Neuronal stem cell (in vitro differentiated cells): Measurements from ENCODE around the gene CNTN5.

Experiments used
- DNase-seq: peaks from one replicate; pipeline ENCODE4 v3.0.0-alpha.2; 2013; ENCODE audit warnings: low spot score
- H2AFZ ChIP-seq: one replicate; pipeline ENCODE4 v1.6.1; 2013; ENCODE audit warnings: mild to moderate bottlenecking, low read length, inconsistent platforms
- H2AK5ac ChIP-seq: 2 replicates; pipeline ENCODE4 v1.6.1; 2013; ENCODE audit warnings: low read depth, mild to moderate bottlenecking, inconsistent platforms, low read length, moderate library complexity, mixed read lengths
- H2BK120ac ChIP-seq: 2 replicates; pipeline ENCODE4 v1.6.1; 2013; ENCODE audit warnings: low read depth, mild to moderate bottlenecking, inconsistent platforms, low read length, moderate library complexity, mixed read lengths
- H2BK12ac ChIP-seq: one replicate; pipeline ENCODE4 v1.6.1; 2013; ENCODE audit warnings: low read length, inconsistent platforms
- H2BK15ac ChIP-seq: 2 replicates; pipeline ENCODE4 v1.6.1; 2013; ENCODE audit warnings: mild to moderate bottlenecking, low read length, inconsistent platforms, mixed read lengths
- H2BK5ac ChIP-seq: one replicate; pipeline ENCODE4 v1.6.1; 2013; ENCODE audit warnings: inconsistent platforms, mild to moderate bottlenecking, low read length, moderate library complexity
- H3K14ac ChIP-seq: one replicate; pipeline ENCODE4 v1.6.1; 2013; ENCODE audit warnings: low read length, inconsistent platforms
- H3K18ac ChIP-seq: 2 replicates; pipeline ENCODE4 v1.6.1; 2013; ENCODE audit warnings: low read length, inconsistent platforms
- H3K23ac ChIP-seq: 2 replicates; pipeline ENCODE4 v1.6.1; 2013; ENCODE audit warnings: low read depth, mild to moderate bottlenecking, mixed read lengths, low read length, inconsistent platforms; ENCODE audit not compliant: poor library complexity
- H3K27ac ChIP-seq: replicated peaks from 3 replicates; pipeline ENCODE4 v1.5.1; 2013; ENCODE audit warnings: low read length, inconsistent platforms
- H3K27me3 ChIP-seq, 3 experiments: 2 replicates each; pipeline ENCODE4 v1.6.1; 2013; ENCODE audit warnings: low read length in 3 of 3, mild to moderate bottlenecking in 2 of 3, inconsistent platforms in 1 of 3, low read depth in 1 of 3, mixed read lengths in 1 of 3, moderate library complexity in 1 of 3; ENCODE audit not compliant: control insufficient read depth in 3 of 3, insufficient read depth in 3 of 3
- H3K36me3 ChIP-seq, 2 donors: replicated peaks in 1 of 2; 2 replicates each; pipeline ENCODE4 v1.6.1; 2013; ENCODE audit warnings: low read length in 2 of 2; ENCODE audit not compliant: control insufficient read depth in 2 of 2, insufficient read depth in 2 of 2
- H3K4ac ChIP-seq: 2 replicates; pipeline ENCODE4 v1.6.1; 2013; ENCODE audit warnings: inconsistent platforms, mild to moderate bottlenecking, low read length, moderate library complexity
- H3K4me1 ChIP-seq, 2 donors: 1 replicate in 1 of 2; 2 replicates in 1 of 2; pipeline ENCODE4 v1.6.1; 2013; ENCODE audit warnings: low read length in 2 of 2, low read depth in 1 of 2; ENCODE audit not compliant: control insufficient read depth in 2 of 2, insufficient read depth in 1 of 2
- H3K4me2 ChIP-seq: one replicate; pipeline ENCODE4 v1.6.1; 2013; ENCODE audit warnings: mild to moderate bottlenecking, low read length, inconsistent platforms; ENCODE audit not compliant: insufficient read depth, poor library complexity, severe bottlenecking
- H3K4me3 ChIP-seq, 2 donors: 2 replicates each; pipeline ENCODE4 v1.5.1; 2013; ENCODE audit warnings: low read length in 2 of 2, mild to moderate bottlenecking in 2 of 2, inconsistent platforms in 1 of 2, moderate library complexity in 1 of 2
- H3K79me1 ChIP-seq: one replicate; pipeline ENCODE4 v1.6.1; 2013; ENCODE audit warnings: low read depth, mild to moderate bottlenecking, inconsistent platforms, low read length, moderate library complexity
- H3K9ac ChIP-seq: one replicate; pipeline ENCODE4 v1.6.1; 2013; ENCODE audit warnings: mild to moderate bottlenecking, low read depth, low read length, inconsistent platforms; ENCODE audit not compliant: poor library complexity
- H3K9me3 ChIP-seq, 2 donors: replicated peaks in 1 of 2; 2 replicates each; pipeline versions ENCODE3 to v1.6.1; 2013; ENCODE audit warnings: low read length in 2 of 2, mild to moderate bottlenecking in 2 of 2, inconsistent platforms in 1 of 2, low read depth in 1 of 2, mixed read lengths in 1 of 2, moderate library complexity in 1 of 2; ENCODE audit not compliant: control insufficient read depth in 2 of 2, insufficient read depth in 1 of 2
- H4K8ac ChIP-seq: one replicate; pipeline ENCODE4 v1.6.1; 2013; ENCODE audit warnings: low read depth, mild to moderate bottlenecking, inconsistent platforms, low read length, moderate library complexity
- H4K91ac ChIP-seq: one replicate; pipeline ENCODE4 v1.6.1; 2013; ENCODE audit warnings: low read length, low read depth, mild to moderate bottlenecking, inconsistent platforms; ENCODE audit not compliant: poor library complexity
- WGBS, 2 donors: extraction: QIAGEN DNeasy Blood & Tissue Kit; methylation state at CpG; one replicate each; pipeline ENCODE4 v1.1.7; 2013; ENCODE audit warnings: missing lambda C conversion rate in 2 of 2, mixed read lengths in 1 of 2; ENCODE audit not compliant: insufficient read length in 2 of 2, insufficient replicate concordance in 1 of 2; ENCODE audit errors: extremely low coverage in 2 of 2; 5-methylcytosine and 5-hydroxymethylcytosine counted together

The CNTN5 gene

GRCh38 chr11:99601179-99601578, 580.4 kb downstream of the CNTN5 start:
- no peak overlapping the region for H3K4me3 ChIP-seq
- H4K91ac ChIP-seq = no peak overlapping the region
- no peaks in the 10 kb centered on the region for H3K9me3 ChIP-seq
- no peak overlapping the region for H2BK5ac ChIP-seq
- H4K8ac ChIP-seq = no peak overlapping the region
- no peak overlapping the region for H2BK12ac ChIP-seq
- DNase-seq = no peak
- no peak overlapping the region for H2AK5ac ChIP-seq
- no CpG with 5 or more reads among the region's 1 CpG for WGBS, 2 donors
- H3K23ac ChIP-seq = no peak overlapping the region
- H2BK15ac ChIP-seq = no peak overlapping the region
- H3K27ac ChIP-seq = no peak overlapping the region
- no peak overlapping the region for H3K4ac ChIP-seq
- no peak overlapping the region for H2BK120ac ChIP-seq
- no peak overlapping the region for H2AFZ ChIP-seq
- H3K27me3 ChIP-seq = no peaks in the 10 kb centered on the region
- no peak overlapping the region for H3K9ac ChIP-seq
- H3K79me1 ChIP-seq = no peaks in the 10 kb centered on the region
- H3K14ac ChIP-seq = no peak overlapping the region
- no peaks in the 10 kb centered on the region for H3K36me3 ChIP-seq
- no peak overlapping the region for H3K4me2 ChIP-seq
- H3K18ac ChIP-seq = no peak overlapping the region
- H3K4me1 ChIP-seq = no peaks in the 10 kb centered on the region

- WGBS, 2 donors = no CpG with 5 or more reads among the region's 3 CpGs
- Histone ChIP-seq H2BK12ac (no peak overlapping the region), H3K23ac (no peak overlapping the region), H2BK120ac (no peak overlapping the region), H3K18ac (no peak overlapping the region), H4K91ac (no peak overlapping the region), H3K9ac (no peak overlapping the region), H3K27ac (no peak overlapping the region), H3K36me3 (no peaks in the 10 kb centered on the region), H2BK5ac (no peak overlapping the region), H3K4me3 (no peak overlapping the region), H2BK15ac (no peak overlapping the region), H3K79me1 (no peaks in the 10 kb centered on the region), H3K9me3 (no peaks in the 10 kb centered on the region), H4K8ac (no peak overlapping the region), H3K4ac (no peak overlapping the region), H2AFZ (no peak overlapping the region), H3K4me1 (no peaks in the 10 kb centered on the region), H3K4me2 (no peak overlapping the region), H3K27me3 (no peaks in the 10 kb centered on the region), H3K14ac (no peak overlapping the region), H2AK5ac (no peak overlapping the region)
- DNase-seq = peak; percentile 11
These were observed 593.6 kb downstream of the CNTN5 start for GRCh38 chr11:99614352-99614751.

GRCh38 chr11:99630629-99631028, 609.9 kb downstream of the CNTN5 start:
- no peak overlapping the region for H3K23ac ChIP-seq
- H3K4me3 ChIP-seq = no peak overlapping the region
- H3K36me3 ChIP-seq = no peaks in the 10 kb centered on the region
- DNase-seq = no peak
- no peak overlapping the region for H3K4ac ChIP-seq
- H3K79me1 ChIP-seq = no peaks in the 10 kb centered on the region
- no peak overlapping the region for H4K8ac ChIP-seq
- H2AFZ ChIP-seq = no peak overlapping the region
- no CpG with 5 or more reads among the region's 5 CpGs for WGBS, 2 donors
- no peak overlapping the region for H3K18ac ChIP-seq
- no peak overlapping the region for H3K27ac ChIP-seq
- no peak overlapping the region for H2BK5ac ChIP-seq
- no peak overlapping the region for H3K9ac ChIP-seq
- H3K9me3 ChIP-seq = peaks cover 0 to 2% of the 10 kb centered on the region in 2 donors
- no peak overlapping the region for H2BK12ac ChIP-seq
- no peaks in the 10 kb centered on the region for H3K27me3 ChIP-seq
- H3K14ac ChIP-seq = no peak overlapping the region
- no peaks in the 10 kb centered on the region for H3K4me1 ChIP-seq
- no peak overlapping the region for H3K4me2 ChIP-seq
- no peak overlapping the region for H2BK120ac ChIP-seq
- no peak overlapping the region for H4K91ac ChIP-seq
- H2BK15ac ChIP-seq = no peak overlapping the region
- no peak overlapping the region for H2AK5ac ChIP-seq

- Histone ChIP-seq H2BK5ac (no peak overlapping the region), H3K4ac (no peak overlapping the region), H3K9me3 (no peaks in the 10 kb centered on the region), H2BK15ac (no peak overlapping the region), H3K4me3 (no peak overlapping the region), H3K18ac (no peak overlapping the region), H2BK12ac (no peak overlapping the region), H3K36me3 (no peaks in the 10 kb centered on the region), H2AK5ac (no peak overlapping the region), H3K4me1 (no peaks in the 10 kb centered on the region), H2BK120ac (no peak overlapping the region), H3K14ac (no peak overlapping the region), H4K91ac (no peak overlapping the region), H4K8ac (no peak overlapping the region), H3K23ac (no peak overlapping the region), H3K9ac (no peak overlapping the region), H2AFZ (no peak overlapping the region), H3K27ac (no peak overlapping the region), H3K27me3 (no peaks in the 10 kb centered on the region), H3K79me1 (no peaks in the 10 kb centered on the region), H3K4me2 (no peak overlapping the region)
- no peak for DNase-seq
- WGBS, 2 donors = no CpG with 5 or more reads among the region's 1 CpG
These were observed 610.9 kb downstream of the CNTN5 start for GRCh38 chr11:99631618-99632017.
